ENCODE results near the gene NCBP2L. TPM values are rescaled to one million over a fixed set of nuclear protein-coding genes. Genes with fewer than 3 reads are reported as not detected.
A peak's percentile ranks its signal among the peaks of the same experiment; 100 is the strongest.

Gene NCBP2L
- total and polyA plus RNA-seq, 2 donors (not counting 3 experiments of a cell fraction or from before 2014, with no cell fraction given) = not detected

DNA sequence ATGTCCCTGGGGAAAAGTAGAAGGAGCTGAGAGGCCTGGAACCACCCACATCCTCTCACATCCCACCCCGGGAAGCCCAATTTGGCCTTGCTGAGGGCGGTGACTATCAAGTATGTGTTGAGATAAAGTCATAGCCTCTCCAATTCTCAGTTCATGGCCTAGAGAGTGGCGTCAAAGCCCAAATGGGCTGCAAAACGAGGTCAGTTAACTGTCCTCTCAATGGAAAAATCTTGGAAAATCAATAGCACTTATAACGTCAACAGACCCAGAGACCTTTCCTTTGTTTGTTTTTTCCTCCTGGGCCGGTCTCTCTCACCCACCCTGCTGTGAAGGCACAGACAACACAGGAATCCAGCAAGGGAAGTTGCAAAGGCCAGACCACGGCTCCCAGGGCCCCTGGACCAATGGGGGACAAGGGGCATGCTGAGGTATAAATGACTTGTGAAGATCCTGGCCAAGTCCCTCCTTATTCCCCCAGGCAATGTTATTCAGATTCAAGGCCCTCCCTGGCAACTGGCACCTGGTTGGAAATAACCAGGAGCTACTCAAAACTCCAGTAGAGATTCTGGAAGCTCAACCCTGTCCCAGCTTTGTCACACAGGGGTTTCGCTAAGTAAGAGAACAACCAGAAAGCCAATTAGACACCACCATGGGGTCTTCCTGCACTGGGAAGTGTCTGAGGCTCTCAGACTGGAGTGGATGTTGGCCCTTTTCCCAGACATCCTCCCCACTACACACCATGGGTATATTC lies 40.6 kb upstream of the NCBP2L start:
- FAIRE-seq (peak; percentile 64), DNase-seq (ENCODE audit: low read depth, low spot score) (peak; percentile 59)

More for the DNA sequence above, 40.6 kb upstream of the NCBP2L start:
- no peaks in the 10 kb centered on the region for H4K20me1 ChIP-seq (replicated peaks; ENCODE audit: control insufficient read depth, extremely low read depth, insufficient read depth, low read length)
- POLR2A ChIA-PET = interaction anchor here (0.5 kb wide), 1 partner anchor 84 kb away, joined by 3 read pairs; no protein-coding TSS in a partner anchor
- H3K4me3 ChIP-seq (replicated peaks in 1 of 3; ENCODE audit: insufficient read depth in 1 of 3, low read depth in 1 of 3, low read length in 3 of 3) = no peak overlapping the region
- no peak overlapping the region for H3K4me2 ChIP-seq (ENCODE audit: insufficient read depth, low read length)
- no peak overlapping the region for H3K27ac ChIP-seq (ENCODE audit: insufficient read depth, low read depth, low read length)
- BruUV-seq (replicated peaks) = no TSS peak
- dilution Hi-C loops (cut with MboI; ENCODE audit: extremely low pct_ligation_motif_present, low sequenced_read_pairs) = no loop called here
- no peaks in the 10 kb centered on the region for H3K36me3 ChIP-seq (ENCODE audit: control insufficient read depth in 2 of 2, extremely low read depth in 1 of 2, insufficient read depth in 2 of 2, low read length in 2 of 2)
- H3K9me1 ChIP-seq (replicated peaks; ENCODE audit: control insufficient read depth, extremely low read depth, insufficient read depth, low read length) = no peaks in the 10 kb centered on the region
- H3K9ac ChIP-seq (replicated peaks; ENCODE audit: extremely low read depth, insufficient read depth, low read length) = no peak overlapping the region
- no peaks in the 10 kb centered on the region for H3K27me3 ChIP-seq (ENCODE audit: control insufficient read depth in 2 of 2, insufficient read depth in 2 of 2, low read length in 2 of 2)
- CTCF ChIA-PET = interaction anchor here (1.4 kb wide), 1 partner anchor 20 kb away, joined by 5 read pairs; no protein-coding TSS in a partner anchor
- intact Hi-C loops (cut with micrococcal nuclease) = no loop called here
- no peaks in the 10 kb centered on the region for H3K79me2 ChIP-seq (ENCODE audit: control insufficient read depth, insufficient read depth, low read length)
- no peak for TF ChIP-seq MYC (IDR thresholded peaks at IDR 0.05; ENCODE audit: low read depth, low read length)
- TF ChIP-seq JUN (IDR thresholded peaks at IDR 0.05; ENCODE audit: borderline replicate concordance, insufficient read depth, insufficient read length, low read depth) = no peak
- TF ChIP-seq, protein P1, sequence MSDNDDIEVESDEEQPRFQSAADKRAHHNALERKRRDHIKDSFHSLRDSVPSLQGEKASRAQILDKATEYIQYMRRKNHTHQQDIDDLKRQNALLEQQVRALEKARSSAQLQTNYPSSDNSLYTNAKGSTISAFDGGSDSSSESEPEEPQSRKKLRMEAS (IDR thresholded peaks at IDR 0.05; ENCODE audit: insufficient read depth, insufficient read length) = no peak
- no peak for TF ChIP-seq FOS (IDR thresholded peaks at IDR 0.05; ENCODE audit: borderline replicate concordance, insufficient read depth, low read length)
- no peak for TF ChIP-seq EZH2 (IDR thresholded peaks at IDR 0.05; ENCODE audit: borderline replicate concordance, low read depth, low read length, severe bottlenecking)
- no peak for TF ChIP-seq POLR2A (IDR thresholded peaks at IDR 0.05; ENCODE audit: low read depth, low read length)
- TF ChIP-seq, protein P2, sequence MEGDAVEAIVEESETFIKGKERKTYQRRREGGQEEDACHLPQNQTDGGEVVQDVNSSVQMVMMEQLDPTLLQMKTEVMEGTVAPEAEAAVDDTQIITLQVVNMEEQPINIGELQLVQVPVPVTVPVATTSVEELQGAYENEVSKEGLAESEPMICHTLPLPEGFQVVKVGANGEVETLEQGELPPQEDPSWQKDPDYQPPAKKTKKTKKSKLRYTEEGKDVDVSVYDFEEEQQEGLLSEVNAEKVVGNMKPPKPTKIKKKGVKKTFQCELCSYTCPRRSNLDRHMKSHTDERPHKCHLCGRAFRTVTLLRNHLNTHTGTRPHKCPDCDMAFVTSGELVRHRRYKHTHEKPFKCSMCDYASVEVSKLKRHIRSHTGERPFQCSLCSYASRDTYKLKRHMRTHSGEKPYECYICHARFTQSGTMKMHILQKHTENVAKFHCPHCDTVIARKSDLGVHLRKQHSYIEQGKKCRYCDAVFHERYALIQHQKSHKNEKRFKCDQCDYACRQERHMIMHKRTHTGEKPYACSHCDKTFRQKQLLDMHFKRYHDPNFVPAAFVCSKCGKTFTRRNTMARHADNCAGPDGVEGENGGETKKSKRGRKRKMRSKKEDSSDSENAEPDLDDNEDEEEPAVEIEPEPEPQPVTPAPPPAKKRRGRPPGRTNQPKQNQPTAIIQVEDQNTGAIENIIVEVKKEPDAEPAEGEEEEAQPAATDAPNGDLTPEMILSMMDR (IDR thresholded peaks at IDR 0.05; ENCODE audit: extremely low read depth in 1 of 2, insufficient read depth in 1 of 2, low read depth in 1 of 2, low read length in 2 of 2) = no peak
- no peak for TF ChIP-seq POLR2AphosphoS5 (IDR thresholded peaks at IDR 0.05; ENCODE audit: insufficient read depth, low read depth, low read length)
- TF ChIP-seq GATA2 (IDR thresholded peaks at IDR 0.05; ENCODE audit: insufficient read depth, insufficient read length, low read depth, low read length) = no peak
- peaks cover 13% of the 10 kb centered on the region for H3K4me1 ChIP-seq (ENCODE audit: control insufficient read depth, extremely low read depth, insufficient read depth, low read length)
- no peaks in the 10 kb centered on the region for H3K9me3 ChIP-seq (replicated peaks; ENCODE audit: control insufficient read depth, insufficient read depth, low read length)
- H2AFZ ChIP-seq (ENCODE audit: low read depth, low read length) = no peak overlapping the region

All from endothelial cell of umbilical vein (primary cell).